Islet of Langerhans (tissue), 1 donor: ENCODE measurements around the gene TINAG.

ENCODE experiments used
- FAIRE-seq: peaks from one replicate; lab custom pipeline; 2011; peaks lifted over from hg19 to GRCh38; lab: Jason Lieb, UNC

TINAG gene

GRCh38 chr6:54428431-54428830 lies 120.2 kb downstream of the TINAG start:
- no peak for FAIRE-seq

- no peak for FAIRE-seq
Measured at GRCh38 chr6:54431466-54431865, 123.2 kb downstream of the TINAG start.
